Measurements from ENCODE around the gene PHKG1.
"Not testable (repeated sequence)": the region's sequence is repeated elsewhere in the genome, so short reads cannot be mapped to it uniquely, and the experiment has no call there.

Gene PHKG1

DNA sequence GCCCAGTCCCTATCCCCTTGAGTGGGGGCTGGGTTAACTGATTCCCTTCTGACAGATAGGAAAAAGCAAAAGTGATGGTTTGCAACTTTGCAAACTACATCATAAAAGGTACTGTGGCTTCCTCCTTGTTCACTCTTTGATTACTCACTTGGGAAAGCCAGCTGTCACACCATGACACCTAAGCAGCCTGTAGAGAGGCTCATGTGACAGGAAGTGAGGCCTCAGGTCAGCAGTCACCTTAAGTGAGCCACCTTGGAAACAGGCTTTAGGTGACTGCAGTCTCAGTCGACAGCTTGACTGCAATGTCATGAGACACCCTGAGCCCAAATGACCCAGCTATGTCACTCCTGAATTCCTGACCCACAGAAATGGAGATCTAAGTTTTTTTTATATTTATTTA, 17.9 kb upstream of the PHKG1 start:
- TF ChIP-seq, protein P1, sequence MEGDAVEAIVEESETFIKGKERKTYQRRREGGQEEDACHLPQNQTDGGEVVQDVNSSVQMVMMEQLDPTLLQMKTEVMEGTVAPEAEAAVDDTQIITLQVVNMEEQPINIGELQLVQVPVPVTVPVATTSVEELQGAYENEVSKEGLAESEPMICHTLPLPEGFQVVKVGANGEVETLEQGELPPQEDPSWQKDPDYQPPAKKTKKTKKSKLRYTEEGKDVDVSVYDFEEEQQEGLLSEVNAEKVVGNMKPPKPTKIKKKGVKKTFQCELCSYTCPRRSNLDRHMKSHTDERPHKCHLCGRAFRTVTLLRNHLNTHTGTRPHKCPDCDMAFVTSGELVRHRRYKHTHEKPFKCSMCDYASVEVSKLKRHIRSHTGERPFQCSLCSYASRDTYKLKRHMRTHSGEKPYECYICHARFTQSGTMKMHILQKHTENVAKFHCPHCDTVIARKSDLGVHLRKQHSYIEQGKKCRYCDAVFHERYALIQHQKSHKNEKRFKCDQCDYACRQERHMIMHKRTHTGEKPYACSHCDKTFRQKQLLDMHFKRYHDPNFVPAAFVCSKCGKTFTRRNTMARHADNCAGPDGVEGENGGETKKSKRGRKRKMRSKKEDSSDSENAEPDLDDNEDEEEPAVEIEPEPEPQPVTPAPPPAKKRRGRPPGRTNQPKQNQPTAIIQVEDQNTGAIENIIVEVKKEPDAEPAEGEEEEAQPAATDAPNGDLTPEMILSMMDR (IDR thresholded peaks at IDR 0.05; ENCODE audit: control insufficient read depth, insufficient read depth, low read depth, low read length, missing control alignments) = no peak

DNA sequence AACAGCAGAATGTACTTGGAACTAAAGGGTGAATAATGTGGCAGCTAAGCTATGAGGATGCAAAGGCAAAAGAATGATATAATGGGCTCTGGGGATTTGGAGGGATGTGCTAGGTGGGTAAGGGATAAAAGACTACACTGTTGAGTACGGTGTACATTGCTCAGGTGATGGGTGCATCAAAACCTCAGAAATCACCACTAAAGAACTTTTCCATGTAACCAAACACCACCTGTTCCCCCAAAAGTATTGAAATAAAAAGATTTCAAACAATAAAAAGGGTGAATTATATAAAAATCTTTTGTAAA, 15.2 kb upstream of the PHKG1 start:
- no peak for DNase-seq (ENCODE audit: low read depth)
- H3K4me3 ChIP-seq (ENCODE audit: control insufficient read depth, low read depth, low read length) = no peak overlapping the region
- TF ChIP-seq, protein P1 (IDR thresholded peaks at IDR 0.05; ENCODE audit: control insufficient read depth, insufficient read depth, low read depth, low read length, missing control alignments) = no peak

More for the DNA sequence above, 17.9 kb upstream of the PHKG1 start:
- no peak for DNase-seq (ENCODE audit: low read depth)
- no peak overlapping the region for H3K4me3 ChIP-seq (ENCODE audit: control insufficient read depth, low read depth, low read length)

DNA sequence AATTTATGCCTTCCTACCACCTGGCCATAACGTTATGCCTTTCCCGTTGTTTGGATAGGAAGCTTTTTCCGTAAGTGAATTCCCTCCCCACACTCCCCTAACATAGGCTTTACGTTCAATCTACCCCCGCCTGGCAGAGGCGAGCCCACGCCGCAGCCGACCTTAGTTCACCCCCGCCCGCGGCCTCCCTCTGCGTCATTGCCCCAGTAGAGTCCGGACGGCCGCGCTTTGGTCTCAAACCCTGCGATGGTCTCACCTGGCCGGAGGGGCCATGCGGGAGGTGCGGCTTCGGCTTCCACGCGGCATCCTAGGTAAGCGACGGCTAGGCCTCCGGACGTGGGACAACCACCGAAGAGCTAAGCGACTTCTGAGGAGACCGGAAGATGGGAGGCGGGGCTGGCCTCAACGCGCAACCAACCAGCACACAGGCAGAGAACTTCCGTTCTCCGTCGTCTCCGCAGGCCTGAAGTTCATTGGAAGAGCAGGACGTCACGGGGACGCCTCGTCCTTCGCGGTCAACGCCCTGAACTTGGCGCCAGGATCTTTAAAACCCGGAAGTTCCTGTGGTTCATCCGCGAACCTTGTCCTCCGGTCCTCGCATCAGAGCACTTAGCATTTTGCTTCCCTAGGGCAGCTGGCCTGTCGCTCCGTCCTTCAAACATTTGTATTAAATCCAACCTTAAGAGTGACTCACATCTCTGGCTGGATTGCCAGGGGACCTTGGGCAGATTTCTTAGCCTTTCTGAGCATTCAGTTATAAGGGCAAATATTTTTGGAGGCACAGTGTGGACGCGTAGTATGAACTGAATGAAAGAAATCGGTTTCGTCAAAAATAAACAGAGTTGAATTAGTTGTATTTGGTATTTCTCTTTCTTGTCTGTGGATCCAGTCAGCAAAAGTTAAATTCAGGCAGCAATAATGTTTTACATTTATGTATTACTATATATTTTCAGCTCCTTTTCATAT, 13.6 kb upstream of the PHKG1 start, which contains the start of gene CHCHD2:
CHCHD2 (minus strand) TSS at position 369 of the 966 bp plus-strand sequence; CDS start at position 306, 63 bp downstream.
- TF ChIP-seq, protein P1 (IDR thresholded peaks at IDR 0.05; ENCODE audit: control insufficient read depth, insufficient read depth, low read depth, low read length, missing control alignments) = no peak
- peak; percentile 97 for DNase-seq (ENCODE audit: low read depth)
- H3K4me3 ChIP-seq (ENCODE audit: control insufficient read depth, low read depth, low read length) = peak within 1 kb of the TSS; percentile 84

DNA sequence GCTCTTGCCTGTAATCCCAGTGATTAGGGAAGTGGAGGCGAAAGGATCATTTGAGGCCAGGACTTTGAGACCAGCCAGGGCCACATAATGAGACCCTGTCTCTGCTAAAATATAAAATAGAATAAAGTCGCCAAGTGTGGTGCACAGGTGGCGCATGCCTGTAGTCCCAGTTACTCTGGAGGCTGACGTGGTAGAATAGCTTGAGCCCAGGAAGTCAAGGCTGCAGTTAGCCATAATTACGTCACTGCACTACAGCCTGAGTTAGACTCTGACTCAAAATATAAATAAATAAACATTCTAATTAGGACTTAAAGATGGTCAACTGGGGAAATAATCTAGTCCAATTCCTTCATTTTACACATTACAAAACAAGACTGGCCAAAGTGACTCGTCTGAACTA, 12.8 kb upstream of the PHKG1 start:
- TF ChIP-seq, protein P1 (IDR thresholded peaks at IDR 0.05; ENCODE audit: control insufficient read depth, insufficient read depth, low read depth, low read length, missing control alignments) = no peak
- peak overlapping the region; percentile 84 for H3K4me3 ChIP-seq (ENCODE audit: control insufficient read depth, low read depth, low read length)
- DNase-seq (ENCODE audit: low read depth) = peak; percentile 42

DNA sequence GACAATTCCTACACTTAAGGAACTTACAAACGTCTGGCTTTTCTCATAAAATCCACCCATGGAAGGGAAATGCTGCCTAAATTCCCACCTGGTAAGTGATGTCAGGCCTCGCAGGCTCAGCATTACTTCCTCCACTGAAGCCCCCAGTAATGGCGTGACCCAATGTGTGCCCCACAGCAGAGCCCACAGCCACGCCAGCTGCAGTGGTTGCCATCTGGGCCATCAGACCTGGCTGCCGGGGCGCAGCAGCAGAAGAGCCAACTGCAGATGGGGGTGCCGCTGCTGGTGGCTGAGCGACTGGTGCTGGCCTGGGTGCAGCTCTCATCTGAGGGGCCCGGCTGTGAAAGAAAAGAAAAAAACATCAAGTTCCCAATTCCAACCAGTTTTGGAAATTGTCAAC, 11.4 kb upstream of the PHKG1 start:
- DNase-seq (ENCODE audit: low read depth); H3K4me3 ChIP-seq (ENCODE audit: control insufficient read depth, low read depth, low read length): not testable (repeated sequence)

DNA sequence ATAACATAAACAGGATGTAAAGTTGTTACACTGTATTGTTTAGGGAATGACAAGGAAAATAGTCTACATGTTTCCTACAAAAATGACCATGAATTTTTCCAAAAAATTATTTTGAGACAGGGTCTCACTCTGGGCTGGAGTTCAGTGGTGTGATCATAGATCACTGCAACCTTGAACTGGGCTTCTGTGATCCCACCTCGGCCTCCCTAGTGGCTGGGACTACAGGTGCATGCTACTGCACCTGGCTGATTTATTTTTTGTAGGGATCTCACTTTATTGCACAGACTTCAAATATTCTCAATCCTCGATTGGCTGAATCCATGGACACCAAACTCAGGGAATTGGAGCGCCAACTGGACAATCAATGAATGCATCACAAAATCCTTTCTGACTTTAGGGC, 6.9 kb upstream of the PHKG1 start:
- TF ChIP-seq, protein P1 (IDR thresholded peaks at IDR 0.05; ENCODE audit: control insufficient read depth, insufficient read depth, low read depth, low read length, missing control alignments) = no peak
- H3K4me3 ChIP-seq (ENCODE audit: control insufficient read depth, low read depth, low read length) = no peak overlapping the region
- DNase-seq (ENCODE audit: low read depth) = no peak

DNA sequence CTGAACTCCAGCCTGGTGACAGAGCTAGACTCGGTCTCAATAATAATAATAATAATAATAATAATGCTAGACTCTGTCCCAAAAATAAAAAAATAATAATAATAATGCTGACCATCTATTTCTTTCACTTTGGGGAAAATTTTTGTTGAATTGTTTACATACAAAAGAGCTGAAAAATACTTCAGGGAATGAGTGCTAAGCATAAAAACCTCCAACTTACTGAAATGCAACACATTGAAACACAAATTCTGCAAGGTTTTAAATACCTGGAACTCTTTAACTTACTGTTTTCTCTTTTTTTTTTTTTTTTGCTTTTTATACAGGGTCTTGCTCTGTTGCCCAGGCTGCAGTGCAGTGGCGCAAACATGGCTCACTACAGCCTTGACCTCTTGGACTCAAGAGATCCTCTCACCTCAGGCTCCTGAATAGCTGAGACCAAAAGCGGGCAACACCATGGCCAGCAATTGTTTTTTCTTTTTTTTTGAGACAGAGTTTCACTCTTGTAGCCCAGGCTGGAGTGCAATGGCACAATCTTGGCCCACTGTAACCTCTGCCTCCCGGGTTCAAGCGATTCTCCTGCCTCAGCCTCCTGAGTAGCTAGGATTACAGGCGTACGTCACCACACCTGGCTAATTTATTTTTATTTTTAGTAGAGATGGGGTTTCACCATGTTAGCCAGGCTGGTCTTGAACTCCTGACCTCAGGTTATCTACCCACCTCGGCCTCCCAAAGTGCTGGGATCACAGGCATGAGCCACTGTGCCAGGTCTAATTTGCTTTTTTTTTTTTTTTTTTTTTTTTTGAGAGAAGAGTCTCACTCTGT, 5.6 kb upstream of the PHKG1 start:
- H3K4me3 ChIP-seq (ENCODE audit: control insufficient read depth, low read depth, low read length); DNase-seq (ENCODE audit: low read depth): not testable (repeated sequence)

Data from AG09309 (cell line).